ENCODE data around the gene TNFSF13B.
"Not testable (repeated sequence)": the region's sequence is repeated elsewhere in the genome, so short reads cannot be mapped to it uniquely, and the experiment has no call there.

TNFSF13B gene

GRCh38 chr13:108304170-108305016, 34.9 kb downstream of the TNFSF13B start:
- Histone ChIP-seq H3K4me1 (ENCODE audit: control insufficient read depth in 1 of 2, insufficient read depth in 1 of 2, low read depth in 1 of 2, low read length in 1 of 2) (no peaks in the 10 kb centered on the region), H3K36me3 (peaks cover 53% of the 10 kb centered on the region), H3K27me3 (no peaks in the 10 kb centered on the region), H3K27ac (no peak overlapping the region), H3K4me3 (ENCODE audit: low read depth in 1 of 2, low read length in 1 of 2) (no peak overlapping the region), H3K9me3 (no peaks in the 10 kb centered on the region)
- no peak for TF ChIP-seq CTCF (IDR thresholded peaks at IDR 0.05)

- no peaks in the 10 kb centered on the region for H3K27me3 ChIP-seq
- no peak overlapping the region for H3K4me3 ChIP-seq (ENCODE audit: low read depth in 1 of 2, low read length in 1 of 2)
- no peaks in the 10 kb centered on the region for H3K4me1 ChIP-seq (ENCODE audit: control insufficient read depth in 1 of 2, insufficient read depth in 1 of 2, low read depth in 1 of 2, low read length in 1 of 2)
- no peak overlapping the region for H3K27ac ChIP-seq
- H3K9me3 ChIP-seq = no peaks in the 10 kb centered on the region
- H3K36me3 ChIP-seq = peaks cover 53% of the 10 kb centered on the region
- TF ChIP-seq CTCF (IDR thresholded peaks at IDR 0.05) = no peak
Measured at GRCh38 chr13:108305655-108306054, 36.1 kb downstream of the TNFSF13B start.

GRCh38 chr13:108306860-108307259, 37.3 kb downstream of the TNFSF13B start:
- Histone ChIP-seq H3K36me3 (peaks cover 53% of the 10 kb centered on the region), H3K27me3 (no peaks in the 10 kb centered on the region), H3K4me3 (ENCODE audit: low read depth in 1 of 2, low read length in 1 of 2) (no peak overlapping the region), H3K27ac (no peak overlapping the region), H3K9me3 (no peaks in the 10 kb centered on the region), H3K4me1 (ENCODE audit: control insufficient read depth in 1 of 2, insufficient read depth in 1 of 2, low read depth in 1 of 2, low read length in 1 of 2) (no peaks in the 10 kb centered on the region)
- no peak for TF ChIP-seq CTCF (IDR thresholded peaks at IDR 0.05)

- not testable (repeated sequence) for H3K4me3 ChIP-seq (ENCODE audit: low read depth in 1 of 2, low read length in 1 of 2); H3K9me3 ChIP-seq; H3K27me3 ChIP-seq; H3K27ac ChIP-seq; H3K4me1 ChIP-seq (ENCODE audit: control insufficient read depth in 1 of 2, insufficient read depth in 1 of 2, low read depth in 1 of 2, low read length in 1 of 2)
- peaks cover 23% of the 10 kb centered on the region for H3K36me3 ChIP-seq
Measured at GRCh38 chr13:108311596-108311995, 42.1 kb downstream of the TNFSF13B start.

GRCh38 chr13:108313382-108313781, 43.9 kb downstream of the TNFSF13B start:
- Histone ChIP-seq H3K9me3 (no peaks in the 10 kb centered on the region), H3K27ac (no peak overlapping the region), H3K36me3 (peaks cover 8% of the 10 kb centered on the region), H3K4me1 (ENCODE audit: control insufficient read depth in 1 of 2, insufficient read depth in 1 of 2, low read depth in 1 of 2, low read length in 1 of 2) (peaks cover 0 to 6% of the 10 kb centered on the region in 2 experiments), H3K27me3 (no peaks in the 10 kb centered on the region), H3K4me3 (ENCODE audit: low read depth in 1 of 2, low read length in 1 of 2) (no peak overlapping the region)
- no peak for TF ChIP-seq CTCF (IDR thresholded peaks at IDR 0.05)

GRCh38 chr13:108315273-108315672, 45.8 kb downstream of the TNFSF13B start:
- H3K36me3 ChIP-seq = no peaks in the 10 kb centered on the region
- no peaks in the 10 kb centered on the region for H3K27me3 ChIP-seq
- H3K9me3 ChIP-seq = no peaks in the 10 kb centered on the region
- peaks cover 0 to 6% of the 10 kb centered on the region in 2 experiments for H3K4me1 ChIP-seq (ENCODE audit: control insufficient read depth in 1 of 2, insufficient read depth in 1 of 2, low read depth in 1 of 2, low read length in 1 of 2)
- no peak overlapping the region for H3K27ac ChIP-seq
- H3K4me3 ChIP-seq (ENCODE audit: low read depth in 1 of 2, low read length in 1 of 2) = no peak overlapping the region
- TF ChIP-seq CTCF (IDR thresholded peaks at IDR 0.05) = no peak
